RKO (cell line): ENCODE measurements around the gene CCR9.

ENCODE experiments used
- DNase-seq: peaks from one replicate; pipeline ENCODE4 v3.0.0-alpha.2; 2016; ENCODE audit warnings: low spot score

The CCR9 gene

DNA sequence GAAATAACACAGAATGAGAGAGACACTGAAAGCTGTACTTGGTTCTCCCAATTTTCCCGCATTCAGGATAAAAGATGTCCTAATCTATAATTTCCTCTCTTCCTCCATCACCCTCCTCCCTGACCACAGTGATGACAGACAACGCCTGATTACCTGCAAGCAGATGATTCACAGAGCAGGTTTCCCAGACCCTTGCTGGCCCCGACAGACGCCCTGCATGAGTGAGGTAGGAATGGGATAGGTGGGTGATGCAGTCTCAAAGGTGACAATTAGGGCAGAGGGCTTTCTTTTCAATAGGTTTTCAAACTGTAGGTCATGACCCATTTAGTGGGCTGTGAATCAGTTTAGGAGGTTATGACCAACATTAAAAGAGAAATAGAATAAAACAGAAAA lies 51.7 kb downstream of the CCR9 start:
- DNase-seq, result no peak

DNA sequence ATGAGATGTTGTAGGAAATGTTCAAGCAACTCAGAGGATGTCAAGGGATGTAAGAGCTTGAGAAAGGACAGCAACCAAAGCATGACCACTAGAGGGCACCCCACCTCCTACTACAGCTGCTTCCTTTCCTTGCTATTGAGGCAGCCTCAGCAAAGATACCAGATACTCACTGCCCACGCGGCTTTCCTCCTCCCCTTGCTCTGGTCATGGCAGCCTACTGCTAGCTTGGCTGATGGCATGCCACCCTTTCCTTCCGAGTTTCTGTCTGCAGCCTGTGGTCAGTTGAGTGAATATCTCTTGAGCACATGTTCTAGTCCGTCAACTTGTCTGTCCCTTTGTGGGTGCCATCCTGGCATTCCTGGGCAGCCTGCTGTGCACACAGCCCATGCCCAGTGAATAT lies 52.5 kb downstream of the CCR9 start:
- DNase-seq, result peak; percentile 85

DNA sequence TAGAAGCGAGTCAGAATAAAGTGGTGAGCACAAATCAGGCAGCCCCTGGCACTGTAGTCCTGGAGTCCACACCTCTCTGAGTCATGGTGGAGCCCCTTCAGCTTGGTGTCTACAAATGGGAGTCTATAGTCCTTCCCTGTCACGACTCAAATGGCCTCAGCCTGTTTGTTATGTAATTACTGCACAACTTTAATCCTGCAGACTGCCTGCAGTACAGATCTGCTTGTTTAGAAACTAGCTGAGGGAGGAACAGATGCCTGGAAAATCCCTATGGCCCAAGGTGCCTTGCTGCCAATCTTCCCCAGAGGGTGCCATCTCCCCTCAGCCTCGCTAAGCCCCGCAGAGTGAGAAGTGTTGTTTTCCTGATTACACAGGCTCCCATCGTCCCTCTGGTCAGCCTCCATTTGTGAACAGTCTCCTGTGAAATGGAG lies 53.0 kb downstream of the CCR9 start:
- no peak for DNase-seq

DNA sequence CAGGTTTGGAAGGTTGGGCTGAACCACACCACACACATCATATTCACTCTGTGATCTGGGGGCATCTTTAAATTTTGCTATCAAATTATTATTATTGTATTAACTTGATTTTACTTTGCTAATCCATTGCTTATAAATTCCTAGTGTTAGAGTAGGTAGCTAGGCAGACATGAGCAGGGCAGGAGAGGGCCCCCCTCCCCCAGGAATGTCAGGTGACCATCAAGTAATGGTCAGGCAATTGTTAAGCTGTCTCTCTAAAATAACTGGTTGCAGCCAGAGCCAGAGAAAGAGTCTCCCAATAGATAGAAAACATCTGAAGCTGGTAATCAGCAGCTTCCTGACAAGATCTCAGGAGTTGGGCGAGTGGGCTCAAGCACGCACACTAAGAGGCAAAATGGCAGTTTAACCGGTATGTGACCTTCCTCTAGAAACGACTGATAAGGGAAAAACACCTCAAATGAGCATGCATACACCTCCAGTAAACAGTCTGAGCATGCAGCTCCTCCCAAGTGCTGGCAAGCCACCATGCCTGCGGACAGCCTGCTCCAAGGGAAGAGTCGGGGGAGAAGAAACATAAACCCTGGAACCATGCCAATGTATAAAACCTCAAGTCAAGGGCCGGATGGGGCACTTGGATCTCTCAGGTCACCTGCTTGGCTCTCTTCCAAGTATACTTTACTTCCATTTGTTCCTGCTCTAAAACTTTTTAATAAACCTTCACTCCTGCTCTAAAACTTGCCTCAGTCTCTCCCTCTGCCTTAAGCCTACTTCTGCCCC lies 53.8 kb downstream of the CCR9 start:
- DNase-seq, result no peak

DNA sequence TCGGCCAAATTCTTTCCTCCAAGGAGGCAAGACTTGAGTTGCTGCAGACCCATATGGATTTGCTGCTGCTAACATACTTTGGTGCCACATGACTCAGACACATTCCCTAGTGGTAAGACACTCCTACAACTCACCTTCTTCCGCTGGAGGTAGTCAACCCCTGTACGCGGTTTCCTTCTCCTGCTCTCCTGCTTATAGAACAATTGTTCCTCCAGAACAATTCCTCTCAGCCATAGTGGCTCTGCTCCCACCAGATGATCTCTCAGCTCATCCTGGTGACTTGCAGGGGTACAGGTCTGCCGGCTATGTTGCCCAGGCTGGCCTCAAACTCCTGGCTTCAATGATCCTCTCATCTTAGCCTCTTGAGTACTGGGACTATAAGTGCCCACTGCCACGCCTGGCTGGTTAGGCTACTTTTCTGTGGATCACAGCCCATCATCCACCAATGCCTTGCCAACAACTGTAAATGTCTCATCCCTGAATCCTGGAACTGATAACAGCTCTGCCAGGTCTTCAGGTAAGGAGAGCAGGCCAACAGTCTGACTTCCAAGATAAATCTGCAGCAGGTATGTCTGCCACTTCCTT lies 54.5 kb downstream of the CCR9 start:
- DNase-seq, result no peak

DNA sequence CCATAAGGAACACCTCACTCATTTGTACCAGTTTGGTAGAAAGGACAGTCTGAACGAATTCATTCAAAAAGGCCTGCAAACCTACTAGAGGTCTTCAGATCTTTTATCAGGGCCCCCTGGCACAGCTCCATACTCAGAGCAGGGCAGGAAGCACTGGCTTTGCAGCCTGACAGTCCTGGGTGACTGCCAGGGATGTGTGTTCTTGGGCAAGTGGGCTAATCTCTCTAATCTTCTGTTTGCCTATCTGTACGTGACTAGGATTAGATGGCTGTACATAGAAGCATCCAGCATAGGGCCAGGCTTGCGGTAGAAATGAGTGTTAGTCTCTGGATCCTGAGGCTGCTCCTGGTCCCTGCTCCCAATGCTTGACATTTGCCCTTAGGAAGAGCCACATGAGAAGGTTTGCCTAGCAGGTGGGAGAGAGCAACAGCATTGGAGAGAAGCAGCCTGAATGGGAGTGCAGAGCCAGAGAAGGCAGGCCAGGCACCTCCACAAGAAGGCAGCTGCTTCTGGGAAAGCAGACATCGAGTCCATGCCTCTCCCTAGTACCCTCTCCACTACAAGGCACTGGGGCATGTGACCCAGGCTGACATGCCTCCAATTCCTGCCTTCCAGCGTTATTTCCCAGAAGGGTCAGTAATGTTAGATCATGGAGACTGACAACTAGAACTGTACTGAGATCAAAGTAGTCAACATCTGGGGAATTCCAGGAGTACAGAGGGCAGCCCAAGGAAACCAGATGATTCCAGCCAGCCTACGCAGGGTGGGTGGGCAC lies 55.9 kb downstream of the CCR9 start:
- no peak for DNase-seq

DNA sequence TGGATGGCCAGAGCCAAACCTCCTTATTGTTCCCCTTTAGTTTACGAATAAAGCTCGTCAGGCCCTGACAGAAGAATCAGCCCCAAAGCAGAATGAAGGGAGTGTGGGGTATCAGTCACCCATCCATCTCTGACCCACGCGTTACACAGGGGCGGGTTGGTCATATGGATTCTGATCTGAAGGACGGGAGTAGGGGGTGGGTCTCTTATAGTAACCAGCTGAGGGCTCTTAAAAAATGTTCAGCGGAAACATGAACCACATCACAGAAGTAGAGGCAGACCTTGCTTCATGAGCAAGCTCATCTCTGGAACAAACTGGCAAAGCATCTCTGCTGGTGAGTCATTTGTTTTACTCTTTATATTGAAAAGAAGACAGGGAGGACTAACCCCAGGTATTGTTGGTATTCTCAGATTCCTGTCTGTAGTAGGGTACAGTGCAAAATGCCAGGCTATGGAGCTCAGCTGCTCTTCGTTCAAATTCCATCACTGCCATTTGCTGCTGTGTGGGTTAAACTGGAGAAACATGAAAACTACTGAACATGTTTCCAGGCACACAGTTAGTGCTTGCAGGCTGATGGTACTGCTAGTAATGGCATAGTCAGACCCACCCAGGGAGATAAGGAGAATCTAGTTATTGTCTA lies 57.0 kb downstream of the CCR9 start, which contains the start of gene CXCR6:
Gene CXCR6, plus strand, starts transcription at position 258 of the 640 bp plus-strand sequence. CDS start 3,018 bp downstream, outside the sequence.
- no peak for DNase-seq

DNA sequence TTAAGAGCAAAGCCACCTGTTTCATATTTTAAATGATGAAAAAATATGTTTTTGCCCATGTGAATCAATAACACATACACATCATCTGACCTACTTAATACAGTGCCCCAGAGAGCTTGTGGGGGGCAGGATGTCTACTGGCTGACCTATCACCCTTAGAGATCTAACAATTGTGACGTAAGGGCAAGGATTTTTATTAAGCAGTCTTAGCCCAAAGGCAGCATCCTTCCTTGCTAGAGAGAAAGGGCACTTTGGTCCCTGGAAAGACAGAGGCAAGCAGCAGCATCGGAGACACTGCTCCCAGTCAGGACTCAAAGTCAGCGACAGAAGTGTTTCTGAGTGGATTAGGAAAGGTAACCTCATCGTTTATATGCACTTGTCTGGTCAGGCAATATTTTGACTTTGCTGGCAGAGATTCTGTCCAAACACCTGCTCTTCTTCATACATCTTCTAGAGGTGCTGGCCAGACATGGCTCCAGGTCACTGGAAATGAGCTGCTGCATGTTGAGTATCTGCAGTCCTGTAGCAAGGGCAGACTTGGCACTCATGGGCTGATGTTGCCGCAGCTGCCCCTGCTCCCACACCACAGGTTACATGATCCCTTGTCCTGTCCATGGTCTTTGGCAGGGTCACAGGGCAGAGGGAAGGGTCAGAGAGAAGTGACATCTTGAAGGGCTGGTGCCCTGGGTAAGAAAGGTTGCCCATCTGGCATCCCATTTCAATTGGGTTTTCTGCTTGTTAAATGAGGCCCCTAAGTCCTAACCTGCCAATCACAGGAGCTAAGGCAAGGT lies 58.7 kb downstream of the CCR9 start:
- no peak for DNase-seq

DNA sequence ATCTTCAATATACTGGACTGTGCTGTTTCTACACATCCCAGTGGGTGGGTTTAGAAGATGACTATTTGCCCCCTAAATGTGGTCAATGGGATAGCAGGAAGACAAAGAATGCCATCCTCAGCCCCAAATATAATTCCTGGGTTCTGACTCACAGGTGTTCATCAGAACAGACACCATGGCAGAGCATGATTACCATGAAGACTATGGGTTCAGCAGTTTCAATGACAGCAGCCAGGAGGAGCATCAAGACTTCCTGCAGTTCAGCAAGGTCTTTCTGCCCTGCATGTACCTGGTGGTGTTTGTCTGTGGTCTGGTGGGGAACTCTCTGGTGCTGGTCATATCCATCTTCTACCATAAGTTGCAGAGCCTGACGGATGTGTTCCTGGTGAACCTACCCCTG lies 60.0 kb downstream of the CCR9 start:
- no peak for DNase-seq

DNA sequence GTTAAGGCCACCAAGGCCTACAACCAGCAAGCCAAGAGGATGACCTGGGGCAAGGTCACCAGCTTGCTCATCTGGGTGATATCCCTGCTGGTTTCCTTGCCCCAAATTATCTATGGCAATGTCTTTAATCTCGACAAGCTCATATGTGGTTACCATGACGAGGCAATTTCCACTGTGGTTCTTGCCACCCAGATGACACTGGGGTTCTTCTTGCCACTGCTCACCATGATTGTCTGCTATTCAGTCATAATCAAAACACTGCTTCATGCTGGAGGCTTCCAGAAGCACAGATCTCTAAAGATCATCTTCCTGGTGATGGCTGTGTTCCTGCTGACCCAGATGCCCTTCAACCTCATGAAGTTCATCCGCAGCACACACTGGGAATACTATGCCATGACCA lies 60.5 kb downstream of the CCR9 start:
- no peak for DNase-seq

DNA sequence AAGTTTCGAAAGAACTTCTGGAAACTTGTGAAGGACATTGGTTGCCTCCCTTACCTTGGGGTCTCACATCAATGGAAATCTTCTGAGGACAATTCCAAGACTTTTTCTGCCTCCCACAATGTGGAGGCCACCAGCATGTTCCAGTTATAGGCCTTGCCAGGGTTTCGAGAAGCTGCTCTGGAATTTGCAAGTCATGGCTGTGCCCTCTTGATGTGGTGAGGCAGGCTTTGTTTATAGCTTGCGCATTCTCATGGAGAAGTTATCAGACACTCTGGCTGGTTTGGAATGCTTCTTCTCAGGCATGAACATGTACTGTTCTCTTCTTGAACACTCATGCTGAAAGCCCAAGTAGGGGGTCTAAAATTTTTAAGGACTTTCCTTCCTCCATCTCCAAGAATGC lies 61.0 kb downstream of the CCR9 start:
- DNase-seq, result no peak

DNA sequence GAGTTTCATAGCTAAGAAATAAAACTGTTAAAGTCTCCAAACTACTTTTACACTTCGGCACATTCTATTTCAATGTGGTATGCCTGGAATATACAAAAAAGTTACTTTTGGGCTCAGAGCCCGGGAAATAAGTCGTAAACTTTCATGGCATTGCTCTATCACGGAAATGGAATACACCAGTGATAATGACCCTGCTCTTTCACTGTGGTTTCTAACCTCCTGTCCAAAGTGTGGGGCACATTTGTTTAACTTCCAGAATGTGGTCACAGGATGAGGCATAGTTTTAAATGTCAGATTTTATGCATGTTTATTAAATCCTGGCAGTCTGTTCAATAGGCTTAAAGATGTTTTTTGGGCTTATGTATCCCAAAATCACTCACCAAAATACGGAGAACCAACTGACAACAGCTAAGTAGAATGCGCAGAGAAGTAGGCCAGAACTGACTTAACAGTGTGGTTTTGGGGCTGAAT lies 62.0 kb downstream of the CCR9 start:
- no peak for DNase-seq

DNA sequence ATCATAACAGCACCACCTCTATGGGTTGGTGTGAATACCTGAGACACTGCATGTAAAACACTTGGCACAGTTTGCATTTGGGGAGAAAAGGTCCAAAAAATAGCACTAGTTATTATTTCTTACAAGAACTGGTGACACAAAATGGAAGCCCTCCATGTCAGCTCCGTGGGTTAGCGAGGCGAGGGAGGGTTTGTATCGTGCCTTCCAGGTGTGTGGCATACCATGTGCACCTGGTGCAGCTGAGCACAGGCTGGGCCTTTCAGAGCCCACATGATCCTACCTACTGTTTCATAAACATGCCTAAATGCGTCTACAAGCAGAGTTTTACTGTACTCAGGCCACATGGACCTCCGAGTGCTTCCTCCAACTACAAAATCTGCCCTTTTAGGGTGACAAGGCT lies 62.5 kb downstream of the CCR9 start:
- DNase-seq, result no peak

DNA sequence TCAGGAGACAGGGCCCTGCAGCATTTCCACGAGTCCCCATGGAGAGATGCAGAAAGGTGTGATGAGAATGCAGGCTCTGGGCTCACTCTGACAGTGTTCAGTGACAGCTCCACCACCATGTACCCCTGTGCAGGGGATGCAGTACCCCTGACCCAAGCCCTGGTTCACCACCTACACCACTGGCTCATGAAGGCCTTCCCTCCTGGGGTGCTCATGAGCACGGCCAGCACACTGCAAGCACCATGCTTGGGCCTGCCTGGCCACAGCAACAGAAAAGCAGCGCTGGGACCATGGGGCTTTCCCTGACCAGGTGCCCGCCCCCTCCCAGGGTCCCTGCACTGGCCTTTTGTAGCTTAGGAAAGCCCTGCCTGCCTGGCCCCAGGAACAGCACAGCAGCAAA lies 63.1 kb downstream of the CCR9 start:
- no peak for DNase-seq

DNA sequence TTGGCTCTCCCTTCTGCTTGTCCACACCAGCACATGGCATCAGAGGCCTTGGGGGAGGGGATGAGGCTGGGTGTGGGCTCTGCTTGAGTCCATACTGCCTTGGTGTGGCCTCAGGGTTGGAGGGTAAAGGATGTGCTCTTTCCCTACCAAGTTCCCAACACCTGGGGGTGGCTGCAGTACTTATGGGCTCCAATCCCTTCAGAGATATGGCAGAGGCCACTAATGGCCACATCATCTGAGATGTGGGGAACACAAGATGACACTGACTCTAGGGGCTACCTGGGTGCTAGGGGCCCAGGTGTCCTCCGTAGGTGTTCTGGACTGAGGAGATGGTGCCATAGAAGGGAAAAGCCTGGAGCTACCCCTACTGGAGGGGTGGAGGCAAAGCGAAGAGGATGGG lies 63.8 kb downstream of the CCR9 start:
- DNase-seq, result no peak

DNA sequence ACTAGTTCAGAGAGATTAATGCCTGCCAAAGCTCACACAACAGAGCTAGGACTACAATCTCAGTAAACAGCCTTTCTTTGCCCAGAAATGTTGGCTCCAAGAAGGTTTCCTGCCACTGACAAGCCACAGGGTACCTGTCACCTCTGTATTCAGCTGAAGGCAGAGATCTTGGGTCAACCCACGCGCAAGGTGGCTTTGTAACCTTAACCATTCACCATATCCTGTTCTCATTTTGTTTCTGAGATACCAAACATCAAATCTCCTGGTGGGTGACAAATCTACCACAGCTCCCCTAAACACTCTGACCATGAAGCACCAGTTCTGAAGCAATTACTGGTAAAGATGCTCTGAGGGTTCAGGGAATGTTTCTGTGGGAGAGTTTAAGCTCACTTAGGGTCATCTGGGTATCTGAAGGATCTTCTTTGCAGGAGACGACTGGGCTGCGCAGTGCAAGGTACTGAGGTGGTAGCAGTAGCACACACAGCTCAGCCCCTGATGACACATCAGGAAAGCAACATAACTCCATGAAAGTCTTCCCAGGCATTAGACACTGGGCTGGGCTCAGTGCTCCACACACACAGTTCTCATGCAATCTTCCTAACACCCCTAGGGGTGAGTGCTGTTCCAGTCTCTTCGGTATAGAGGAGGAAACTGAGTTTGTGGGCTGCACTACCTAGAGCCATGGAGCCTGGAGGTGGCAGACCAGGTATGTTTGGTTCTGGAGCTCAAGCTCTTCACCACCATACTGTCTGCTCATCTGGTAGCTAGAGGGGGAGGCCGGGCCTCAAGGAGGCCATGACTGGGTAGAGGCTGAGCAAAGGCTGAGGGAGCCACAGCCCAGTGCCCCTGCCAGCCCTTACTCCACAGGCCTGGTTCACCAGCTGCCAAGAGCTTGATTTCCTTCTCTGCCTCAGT lies 64.6 kb downstream of the CCR9 start:
- DNase-seq, result no peak

DNA sequence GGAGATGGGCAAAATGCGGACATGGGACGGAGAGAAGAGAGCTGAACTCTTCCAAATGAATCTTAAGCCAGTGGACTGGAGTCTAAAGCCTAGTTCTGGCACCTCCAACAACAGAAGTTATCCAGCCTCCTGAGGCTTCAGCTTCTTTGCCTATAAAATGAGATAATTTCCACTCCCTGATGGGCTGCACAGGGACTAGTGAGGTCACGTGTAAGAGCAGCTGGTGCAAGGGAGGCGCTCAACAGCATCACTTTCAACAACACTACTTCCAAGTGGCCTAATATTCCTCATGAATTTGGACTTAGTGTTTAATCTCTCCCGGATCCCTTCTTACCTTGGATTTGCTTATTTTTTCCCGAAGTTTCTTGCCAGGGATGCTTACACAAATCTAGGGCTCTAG lies 65.6 kb downstream of the CCR9 start:
- no peak for DNase-seq

DNA sequence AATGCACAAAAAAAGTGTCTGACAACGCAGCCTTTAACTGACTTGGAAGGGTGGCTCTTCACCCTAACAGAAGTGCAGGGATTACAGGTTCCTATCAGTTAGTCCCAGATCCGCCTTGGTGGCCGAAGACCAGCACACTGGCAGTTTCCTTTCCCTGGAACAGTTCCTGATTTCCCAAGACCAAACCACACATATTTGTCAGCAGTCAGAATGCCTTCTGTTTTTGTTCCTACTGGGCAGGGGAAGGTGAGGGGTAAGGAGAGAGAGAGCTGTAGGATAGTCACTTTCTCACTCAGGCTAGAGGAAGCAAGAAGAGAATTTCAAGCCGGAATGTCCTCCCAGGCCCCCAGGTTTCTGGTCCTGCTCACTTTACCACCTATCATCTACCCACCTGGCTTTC lies 66.1 kb downstream of the CCR9 start:
- DNase-seq, result no peak
